ENCODE measurements around the gene OTUD5. TPM values are rescaled to one million over a fixed set of nuclear protein-coding genes. Genes with fewer than 3 reads are reported as not detected.

Gene OTUD5
- total and polyA plus RNA-seq, 7 experiments from 2014 or later = 17.2 to 95.5 (median 88.2) TPM

- intact Hi-C loops (cut with micrococcal nuclease) = loop anchor here (1.0 to 5.0 kb wide), 10 partner anchors 9 to 1703 kb away; partner anchors contain the start of genes CDK16 (in 1 of the 2), FTSJ1 (in 1 of the 2), GRIPAP1 (in 1 of the 2) and SLC35A2 (in 1 of the 2)
- peak; percentile 11 for ATAC-seq
- ChIA-PET CTCF (interaction anchor here (0.6 to 2.0 kb wide), 5 partner anchors 17 to 27 kb away, joined by 3 to 14 read pairs (median 6); no protein-coding TSS in a partner anchor), POLR2A (interaction anchor here (0.6 to 15.7 kb wide), 11 partner anchors 8 to 183 kb away, joined by 3 to 432 read pairs (median 4); partner anchors contain the start of genes PQBP1, SLC35A2 and TIMM17B)
- peaks cover 41 to 42% of the 10 kb centered on the region in 2 donors for H3K4me1 ChIP-seq (ENCODE audit: control insufficient read depth in 2 of 2, insufficient read depth in 2 of 2, low read length in 2 of 2)
- H3K4me3 ChIP-seq (ENCODE audit: low read length) = peak overlapping the region; percentile 72
- H3K27ac Mint-ChIP-seq = peak overlapping the region; percentile 89 to 99 (median 95)
- peaks cover 7 to 42% (median 8%) of the 10 kb centered on the region in 3 experiments for H3K36me3 ChIP-seq (ENCODE audit: control insufficient read depth in 2 of 3, insufficient read depth in 3 of 3, low read length in 3 of 3)
- peaks cover 4 to 48% (median 22%) of the 10 kb centered on the region in 5 donors for H3K36me3 Mint-ChIP-seq
- no peaks in the 10 kb centered on the region for H3K9me3 ChIP-seq (ENCODE audit: control insufficient read depth in 2 of 3, low read length in 3 of 3)
- peaks cover 0 to 5% (median 0%) of the 10 kb centered on the region in 5 donors for H3K27me3 Mint-ChIP-seq
- peak overlapping the region; percentile 95 for H3K27ac ChIP-seq (ENCODE audit: low read depth, low read length)
- H3K4me3 Mint-ChIP-seq = peak overlapping the region; percentile 87 to 99 (median 96)
- no peaks in the 10 kb centered on the region for H3K27me3 ChIP-seq (ENCODE audit: control insufficient read depth in 2 of 2, insufficient read depth in 2 of 2, low read length in 2 of 2)
- peaks cover 17 to 79% (median 41%) of the 10 kb centered on the region in 7 donors for H3K4me1 Mint-ChIP-seq
- DNase-seq = peak in 6 of 9 donors; percentile 48 to 75 (median 62)
- peaks cover 0 to 2% (median 0%) of the 10 kb centered on the region in 11 donors for H3K9me3 Mint-ChIP-seq
These were observed 37.3 kb downstream of the OTUD5 start for GRCh38 chrX:48919947-48920717.

- POLR2A ChIA-PET = interaction anchor here (0.5 to 15.7 kb wide), 9 partner anchors 10 to 236 kb away, joined by 3 to 432 read pairs (median 4); partner anchors contain the start of genes PQBP1 and TIMM17B
- peaks cover 0 to 5% (median 0%) of the 10 kb centered on the region in 5 donors for H3K27me3 Mint-ChIP-seq
- Histone ChIP-seq H3K27me3 (ENCODE audit: control insufficient read depth in 2 of 2, insufficient read depth in 2 of 2, low read length in 2 of 2) (no peaks in the 10 kb centered on the region), H3K9me3 (ENCODE audit: control insufficient read depth in 2 of 3, low read length in 3 of 3) (no peaks in the 10 kb centered on the region), H3K4me1 (ENCODE audit: control insufficient read depth in 2 of 2, insufficient read depth in 2 of 2, low read length in 2 of 2) (peaks cover 46 to 47% of the 10 kb centered on the region in 2 donors), H3K4me3 (ENCODE audit: low read length) (peak overlapping the region; percentile 72), H3K27ac (ENCODE audit: low read depth, low read length) (peak overlapping the region; percentile 95), H3K36me3 (ENCODE audit: control insufficient read depth in 2 of 3, insufficient read depth in 3 of 3, low read length in 3 of 3) (peaks cover 12 to 47% (median 14%) of the 10 kb centered on the region in 3 experiments)
- CTCF ChIA-PET = interaction anchor here (0.6 to 2.0 kb wide), 4 partner anchors 18 to 28 kb away, joined by 3 to 14 read pairs (median 6); no protein-coding TSS in a partner anchor
- H3K4me3 Mint-ChIP-seq = peak overlapping the region; percentile 87 to 99 (median 96)
- intact Hi-C loops (cut with micrococcal nuclease) = loop anchor here (1.0 to 5.0 kb wide), 10 partner anchors 8 to 1702 kb away; partner anchors contain the start of genes CDK16 (in 1 of the 2), FTSJ1 (in 1 of the 2), GRIPAP1 (in 1 of the 2) and SLC35A2 (in 1 of the 2)
- peak; percentile 18 for ATAC-seq
- peaks cover 0 to 2% (median 0%) of the 10 kb centered on the region in 11 donors for H3K9me3 Mint-ChIP-seq
- H3K36me3 Mint-ChIP-seq = peaks cover 4 to 54% (median 19%) of the 10 kb centered on the region in 5 donors
- peak overlapping the region; percentile 89 to 99 (median 95) for H3K27ac Mint-ChIP-seq
- peak in 5 of 9 donors; percentile 45 to 65 (median 47) for DNase-seq
- H3K4me1 Mint-ChIP-seq = peaks cover 14 to 83% (median 44%) of the 10 kb centered on the region in 7 donors
These were observed 38.0 kb downstream of the OTUD5 start for GRCh38 chrX:48919360-48919841.

- intact Hi-C loops (cut with micrococcal nuclease) = loop anchor here (1.0 to 5.0 kb wide), 10 partner anchors 7 to 1701 kb away; partner anchors contain the start of genes CDK16 (in 1 of the 2), FTSJ1 (in 1 of the 2), GRIPAP1 (in 1 of the 2) and SLC35A2 (in 1 of the 2)
- peak within 1 kb of the TSS; percentile 89 to 99 (median 96) for H3K27ac Mint-ChIP-seq
- peak within 1 kb of the TSS; percentile 87 to 99 (median 96) for H3K4me3 Mint-ChIP-seq
- H3K27me3 ChIP-seq (ENCODE audit: control insufficient read depth in 2 of 2, insufficient read depth in 2 of 2, low read length in 2 of 2) = no peaks in the 10 kb centered on the region
- peaks cover 0 to 5% (median 0%) of the 10 kb centered on the region in 5 donors for H3K27me3 Mint-ChIP-seq
- CTCF ChIA-PET = interaction anchor here (1.3 to 2.0 kb wide), 3 partner anchors 18 to 23 kb away, joined by 5 to 14 read pairs (median 6); no protein-coding TSS in a partner anchor
- H3K36me3 ChIP-seq (ENCODE audit: control insufficient read depth in 2 of 3, insufficient read depth in 3 of 3, low read length in 3 of 3) = peaks cover 18 to 49% (median 20%) of the 10 kb centered on the region in 3 experiments
- DNase-seq (peak; percentile 79 to 96 (median 93)), ATAC-seq (peak; percentile 82)
- H3K9me3 ChIP-seq (ENCODE audit: control insufficient read depth in 2 of 3, low read length in 3 of 3) = no peaks in the 10 kb centered on the region
- peaks cover 10 to 83% (median 44%) of the 10 kb centered on the region in 7 donors for H3K4me1 Mint-ChIP-seq
- H3K36me3 Mint-ChIP-seq = peaks cover 0 to 55% (median 17%) of the 10 kb centered on the region in 5 donors
- H3K27ac ChIP-seq (ENCODE audit: low read depth, low read length) = peak within 1 kb of the TSS; percentile 95
- H3K4me3 ChIP-seq (ENCODE audit: low read length) = peak within 1 kb of the TSS; percentile 75
- POLR2A ChIA-PET = interaction anchor here (0.5 to 15.7 kb wide), 9 partner anchors 10 to 236 kb away, joined by 3 to 432 read pairs (median 4); partner anchors contain the start of genes PQBP1 and TIMM17B
- H3K4me1 ChIP-seq (ENCODE audit: control insufficient read depth in 2 of 2, insufficient read depth in 2 of 2, low read length in 2 of 2) = peaks cover 45 to 48% of the 10 kb centered on the region in 2 donors
- H3K9me3 Mint-ChIP-seq = peaks cover 0 to 2% (median 0%) of the 10 kb centered on the region in 11 donors
These were observed 38.6 kb downstream of the OTUD5 start, which contains the start of gene PIM2 for GRCh38 chrX:48918643-48919340. TSS of gene PIM2 (minus strand) at chrX:48919024. CDS start at chrX:48918834, 190 bp downstream.

DNA sequence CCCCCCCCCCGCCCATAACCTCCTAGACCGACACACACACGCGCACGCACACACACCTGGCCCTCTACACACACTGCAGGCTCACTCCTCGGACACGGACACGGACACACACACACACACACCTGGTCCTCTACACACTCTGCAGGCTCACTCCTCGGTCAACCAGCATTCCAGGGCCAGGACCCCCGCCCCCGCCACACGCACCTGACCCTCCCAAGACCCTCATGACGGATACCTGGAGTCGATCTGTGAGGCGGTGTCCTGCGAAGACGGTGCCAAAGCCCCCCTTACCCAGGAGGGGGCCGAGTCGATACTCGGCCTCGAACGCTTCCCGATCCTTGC is 39.1 kb downstream of the OTUD5 start:
- DNase-seq = no peak
- peaks cover 43 to 49% of the 10 kb centered on the region in 2 donors for H3K4me1 ChIP-seq (ENCODE audit: control insufficient read depth in 2 of 2, insufficient read depth in 2 of 2, low read length in 2 of 2)
- H3K9me3 ChIP-seq (ENCODE audit: control insufficient read depth in 2 of 3, low read length in 3 of 3) = no peaks in the 10 kb centered on the region
- intact Hi-C loops (cut with micrococcal nuclease) = loop anchor here (2.0 to 5.0 kb wide), 5 partner anchors 61 to 1701 kb away; partner anchors contain the start of genes CDK16 (in 1 of the 2), FTSJ1 (in 1 of the 2) and GRIPAP1 (in 1 of the 2)
- Mint-ChIP-seq H3K27ac (peak overlapping the region; percentile 89 to 99 (median 95)), H3K9me3 (peaks cover 0 to 2% (median 0%) of the 10 kb centered on the region in 11 donors), H3K4me1 (peaks cover 10 to 83% (median 48%) of the 10 kb centered on the region in 7 donors), H3K4me3 (peak overlapping the region; percentile 87 to 99 (median 96)), H3K27me3 (peaks cover 0 to 5% (median 0%) of the 10 kb centered on the region in 5 donors), H3K36me3 (peaks cover 0 to 55% (median 17%) of the 10 kb centered on the region in 5 donors)
- peak overlapping the region; percentile 75 for H3K4me3 ChIP-seq (ENCODE audit: low read length)
- POLR2A ChIA-PET = interaction anchor here (0.6 to 15.7 kb wide), 4 partner anchors 8 to 58 kb away, joined by 3 to 432 read pairs (median 8); partner anchors contain the start of genes PQBP1 and TIMM17B
- no peaks in the 10 kb centered on the region for H3K27me3 ChIP-seq (ENCODE audit: control insufficient read depth in 2 of 2, insufficient read depth in 2 of 2, low read length in 2 of 2)
- ATAC-seq = no peak
- peak overlapping the region; percentile 95 for H3K27ac ChIP-seq (ENCODE audit: low read depth, low read length)
- H3K36me3 ChIP-seq (ENCODE audit: control insufficient read depth in 2 of 3, insufficient read depth in 3 of 3, low read length in 3 of 3) = peaks cover 21 to 49% (median 25%) of the 10 kb centered on the region in 3 experiments
- CTCF ChIA-PET = interaction anchor here (1.0 kb wide), 1 partner anchor 19 kb away, joined by 4 read pairs; no protein-coding TSS in a partner anchor

- peaks cover 11 to 82% (median 48%) of the 10 kb centered on the region in 7 donors for H3K4me1 Mint-ChIP-seq
- peak overlapping the region; percentile 95 for H3K27ac ChIP-seq (ENCODE audit: low read depth, low read length)
- H3K9me3 ChIP-seq (ENCODE audit: control insufficient read depth in 2 of 3, low read length in 3 of 3) = no peaks in the 10 kb centered on the region
- peak; percentile 65 for ATAC-seq
- H3K4me3 ChIP-seq (ENCODE audit: low read length) = peak overlapping the region; percentile 75
- peaks cover 21 to 47% (median 25%) of the 10 kb centered on the region in 3 experiments for H3K36me3 ChIP-seq (ENCODE audit: control insufficient read depth in 2 of 3, insufficient read depth in 3 of 3, low read length in 3 of 3)
- H3K36me3 Mint-ChIP-seq = peaks cover 0 to 53% (median 17%) of the 10 kb centered on the region in 5 donors
- peaks cover 0 to 3% (median 0%) of the 10 kb centered on the region in 11 donors for H3K9me3 Mint-ChIP-seq
- H3K27ac Mint-ChIP-seq = peak overlapping the region; percentile 89 to 99 (median 96)
- peak overlapping the region; percentile 87 to 99 (median 96) for H3K4me3 Mint-ChIP-seq
- ChIA-PET POLR2A (interaction anchor here (0.6 to 15.7 kb wide), 8 partner anchors 9 to 234 kb away, joined by 3 to 432 read pairs (median 5); partner anchors contain the start of genes KCND1 and WAS), CTCF (interaction anchor here (0.6 to 1.0 kb wide), 3 partner anchors 20 to 26 kb away, joined by 3 to 5 read pairs (median 4); no protein-coding TSS in a partner anchor)
- intact Hi-C loops (cut with micrococcal nuclease) = loop anchor here (1.0 to 5.0 kb wide), 13 partner anchors 20 to 1700 kb away; partner anchors contain the start of genes GRIPAP1 (in 2 of the 2), PQBP1 (in 2 of the 2), TIMM17B (in 2 of the 2) and CDK16 (in 1 of the 2)
- H3K4me1 ChIP-seq (ENCODE audit: control insufficient read depth in 2 of 2, insufficient read depth in 2 of 2, low read length in 2 of 2) = peaks cover 46 to 49% of the 10 kb centered on the region in 2 donors
- DNase-seq = peak; percentile 73 to 92 (median 88)
- peaks cover 0 to 5% (median 0%) of the 10 kb centered on the region in 5 donors for H3K27me3 Mint-ChIP-seq
- no peaks in the 10 kb centered on the region for H3K27me3 ChIP-seq (ENCODE audit: control insufficient read depth in 2 of 2, insufficient read depth in 2 of 2, low read length in 2 of 2)
These were observed 40.0 kb downstream of the OTUD5 start for GRCh38 chrX:48917139-48918001.
